ENCODE results near the gene KCNMB3. TPM values are rescaled to one million over a fixed set of nuclear protein-coding genes. Genes with fewer than 3 reads are reported as not detected.
"Not testable (repeated sequence)": the region's sequence is repeated elsewhere in the genome, so short reads cannot be mapped to it uniquely, and the experiment has no call there.

Gene KCNMB3
- total RNA-seq, 2 experiments from 2014 or later, result 0.58 to 0.70 TPM

- H3K27ac Mint-ChIP-seq, result no peak overlapping the region
- H3K4me3 Mint-ChIP-seq, result no peak overlapping the region
- Histone ChIP-seq H3K27me3 (ENCODE audit: control insufficient read depth in 1 of 2, insufficient read depth in 2 of 2, low read length in 2 of 2) (peaks cover 8% of the 10 kb centered on the region in 2 experiments), H3K9me3 (ENCODE audit: control insufficient read depth in 1 of 2, insufficient read depth in 1 of 2, low read length in 2 of 2) (no peaks in the 10 kb centered on the region), H3K36me3 (ENCODE audit: insufficient read depth, low read length) (no peaks in the 10 kb centered on the region), H3K27ac (ENCODE audit: low read depth in 1 of 2, low read length in 2 of 2) (no peak overlapping the region), H3K4me3 (ENCODE audit: low read length) (no peak overlapping the region), H3K4me1 (ENCODE audit: insufficient read depth, low read length) (no peaks in the 10 kb centered on the region)
- POLR2A ChIA-PET, result no interaction called here
- no peak for TF ChIP-seq CTCF (IDR thresholded peaks at IDR 0.05)
- no peaks in the 10 kb centered on the region for H3K36me3 Mint-ChIP-seq (ENCODE audit: low read depth)
- CTCF ChIA-PET, result no interaction called here
- intact Hi-C loops (cut with DNase I, micrococcal nuclease), result loop anchor here in 1 of 2 experiments (5.0 kb wide), 1 partner anchor 134 kb away; no protein-coding TSS in a partner anchor
- ATAC-seq (ENCODE audit: poor library complexity) (no peak), DNase-seq (no peak)
- H3K27me3 Mint-ChIP-seq, result peaks cover 35% of the 10 kb centered on the region
- H3K9me3 Mint-ChIP-seq, result no peaks in the 10 kb centered on the region
- no peaks in the 10 kb centered on the region for H3K4me1 Mint-ChIP-seq (ENCODE audit: low read depth)
Measured at GRCh38 chr3:179276743-179277142, 25.8 kb upstream of the KCNMB3 start.

- no peak overlapping the region for H3K4me3 ChIP-seq (ENCODE audit: low read length)
- no peaks in the 10 kb centered on the region for H3K4me1 ChIP-seq (ENCODE audit: insufficient read depth, low read length)
- H3K36me3 Mint-ChIP-seq (ENCODE audit: low read depth), result no peaks in the 10 kb centered on the region
- no peaks in the 10 kb centered on the region for H3K4me1 Mint-ChIP-seq (ENCODE audit: low read depth)
- H3K27ac Mint-ChIP-seq, result no peak overlapping the region
- peaks cover 8% of the 10 kb centered on the region in 2 experiments for H3K27me3 ChIP-seq (ENCODE audit: control insufficient read depth in 1 of 2, insufficient read depth in 2 of 2, low read length in 2 of 2)
- POLR2A ChIA-PET, result no interaction called here
- DNase-seq, result no peak
- ATAC-seq (ENCODE audit: poor library complexity), result no peak
- no peaks in the 10 kb centered on the region for H3K9me3 Mint-ChIP-seq
- no peak for TF ChIP-seq CTCF (IDR thresholded peaks at IDR 0.05)
- H3K27me3 Mint-ChIP-seq, result peaks cover 31% of the 10 kb centered on the region
- no peak overlapping the region for H3K27ac ChIP-seq (ENCODE audit: low read depth in 1 of 2, low read length in 2 of 2)
- H3K4me3 Mint-ChIP-seq, result no peak overlapping the region
- H3K36me3 ChIP-seq (ENCODE audit: insufficient read depth, low read length), result no peaks in the 10 kb centered on the region
- H3K9me3 ChIP-seq (ENCODE audit: control insufficient read depth in 1 of 2, insufficient read depth in 1 of 2, low read length in 2 of 2), result no peaks in the 10 kb centered on the region
- intact Hi-C loops (cut with DNase I, micrococcal nuclease), result loop anchor here in 1 of 2 experiments (5.0 kb wide), 1 partner anchor 134 kb away; no protein-coding TSS in a partner anchor
- CTCF ChIA-PET, result no interaction called here
Measured at GRCh38 chr3:179276001-179276400, 25.1 kb upstream of the KCNMB3 start.

DNA sequence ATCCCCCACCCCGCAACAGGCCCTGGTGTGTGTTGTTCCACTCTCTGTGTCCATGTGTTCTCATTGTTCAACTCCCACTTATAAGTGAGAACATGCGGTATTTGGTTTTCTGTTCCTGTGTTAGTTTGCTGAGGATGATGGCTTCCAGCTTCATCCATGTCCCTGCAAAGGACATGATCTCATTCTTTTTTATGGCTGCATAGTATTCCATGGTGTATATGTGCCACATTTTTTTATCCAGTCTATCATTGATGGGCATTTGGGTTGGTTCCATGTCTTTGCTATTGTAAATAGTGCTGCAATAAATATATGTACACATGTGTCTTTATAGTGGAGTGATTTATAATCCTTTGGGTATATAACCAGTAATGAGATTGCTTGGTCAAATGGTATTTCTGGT is 23.5 kb upstream of the KCNMB3 start:
- H3K4me3 ChIP-seq (ENCODE audit: low read length); H3K4me1 ChIP-seq (ENCODE audit: insufficient read depth, low read length); H3K4me1 Mint-ChIP-seq (ENCODE audit: low read depth); H3K27me3 ChIP-seq (ENCODE audit: control insufficient read depth in 1 of 2, insufficient read depth in 2 of 2, low read length in 2 of 2); POLR2A ChIA-PET; CTCF ChIA-PET; H3K9me3 Mint-ChIP-seq; DNase-seq; H3K36me3 Mint-ChIP-seq (ENCODE audit: low read depth); H3K9me3 ChIP-seq (ENCODE audit: control insufficient read depth in 1 of 2, insufficient read depth in 1 of 2, low read length in 2 of 2); H3K4me3 Mint-ChIP-seq; H3K27ac Mint-ChIP-seq; H3K36me3 ChIP-seq (ENCODE audit: insufficient read depth, low read length); ATAC-seq (ENCODE audit: poor library complexity); intact Hi-C loops (cut with DNase I, micrococcal nuclease); H3K27ac ChIP-seq (ENCODE audit: low read depth in 1 of 2, low read length in 2 of 2): not testable (repeated sequence)
- H3K27me3 Mint-ChIP-seq, result peaks cover 33% of the 10 kb centered on the region

DNA sequence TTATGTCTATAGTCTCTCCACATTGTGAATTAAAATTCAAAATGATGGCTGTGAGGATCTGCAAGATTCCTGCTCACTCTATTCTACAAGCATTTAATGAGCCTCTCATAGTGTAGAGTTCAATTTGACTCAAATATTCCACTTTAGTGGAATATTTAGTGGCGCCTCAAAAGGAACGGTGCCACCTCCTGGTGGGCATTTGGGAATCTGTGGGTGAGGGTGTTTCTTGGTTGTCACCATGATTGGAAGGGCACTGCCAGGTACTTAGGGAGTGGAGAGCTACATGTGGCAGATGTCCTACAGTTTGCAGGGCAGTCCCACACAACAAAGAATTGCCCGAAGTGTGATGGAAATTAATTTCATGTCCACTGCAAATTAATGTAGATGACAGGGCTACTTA is 21.5 kb upstream of the KCNMB3 start:
- H3K9me3 ChIP-seq (ENCODE audit: control insufficient read depth in 1 of 2, insufficient read depth in 1 of 2, low read length in 2 of 2), result no peaks in the 10 kb centered on the region
- ChIA-PET CTCF (interaction anchor here (1.0 kb wide), 1 partner anchor 125 kb away, joined by 4 read pairs; no protein-coding TSS in a partner anchor), POLR2A (interaction anchor here (0.7 kb wide), 1 partner anchor 48 kb away, joined by 3 read pairs; no protein-coding TSS in a partner anchor)
- no peaks in the 10 kb centered on the region for H3K36me3 ChIP-seq (ENCODE audit: insufficient read depth, low read length)
- H3K27me3 ChIP-seq (ENCODE audit: control insufficient read depth in 1 of 2, insufficient read depth in 2 of 2, low read length in 2 of 2), result peaks cover 0 to 5% of the 10 kb centered on the region in 2 experiments
- ATAC-seq (ENCODE audit: poor library complexity), result no peak
- Mint-ChIP-seq H3K4me3 (no peak overlapping the region), H3K27ac (no peak overlapping the region), H3K4me1 (ENCODE audit: low read depth) (no peaks in the 10 kb centered on the region), H3K36me3 (ENCODE audit: low read depth) (no peaks in the 10 kb centered on the region), H3K27me3 (peaks cover 25% of the 10 kb centered on the region), H3K9me3 (no peaks in the 10 kb centered on the region)
- H3K4me3 ChIP-seq (ENCODE audit: low read length), result no peak overlapping the region
- H3K27ac ChIP-seq (ENCODE audit: low read depth in 1 of 2, low read length in 2 of 2), result no peak overlapping the region
- DNase-seq, result peak in 3 of 14 experiments; percentile 13 to 40 (median 14)
- peak; percentile 31 for TF ChIP-seq CTCF (IDR thresholded peaks at IDR 0.05)
- intact Hi-C loops (cut with DNase I, micrococcal nuclease), result no loop called here
- no peaks in the 10 kb centered on the region for H3K4me1 ChIP-seq (ENCODE audit: insufficient read depth, low read length)
